ENCODE results near the gene MUSTN1.

The MUSTN1 gene

DNA sequence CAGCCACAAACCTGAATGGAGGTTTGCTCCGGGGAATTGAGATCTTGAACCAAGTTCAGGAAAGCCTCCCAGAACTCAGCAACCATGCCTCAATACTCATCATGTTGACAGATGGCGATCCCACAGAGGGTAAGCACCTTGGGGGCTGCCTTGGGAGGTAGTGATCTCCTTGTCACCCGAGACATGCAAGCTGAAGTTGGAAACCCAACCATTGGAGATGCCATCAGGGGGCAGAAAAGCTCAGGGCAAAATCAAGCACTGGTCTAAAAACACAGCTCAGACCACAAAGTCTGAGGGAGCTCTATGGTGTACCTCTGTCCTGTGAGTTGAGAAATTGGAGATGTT, 51.6 kb downstream of the MUSTN1 start:
- no peak for DNase-seq
